Activated CD4-positive, alpha-beta T cell treated with anti-CD3 and anti-CD28 coated beads, Interleukin-2, amount 10 ng/mL, durations not matched to agents 24 days and 14 days (primary cell): ENCODE measurements around the gene STPG4. TPM values are rescaled to one million over a fixed set of nuclear protein-coding genes. Genes with fewer than 3 reads are reported as not detected.
"Not testable (repeated sequence)": the region's sequence is repeated elsewhere in the genome, so short reads cannot be mapped to it uniquely, and the experiment has no call there.

ENCODE experiments used
- DNase-seq: peaks from one replicate; pipeline ENCODE4 v3.0.0; 2022
- H3K27ac Mint-ChIP-seq: one replicate; pipeline ENCODE4 v1.8.0; 2022; ENCODE audit warnings: mild to moderate bottlenecking, mixed read lengths
- H3K27me3 Mint-ChIP-seq: one replicate; pipeline ENCODE4 v1.8.0; 2022; ENCODE audit warnings: mixed read lengths
- H3K36me3 Mint-ChIP-seq: one replicate; pipeline ENCODE4 v1.8.0; 2022; ENCODE audit warnings: low read depth, mild to moderate bottlenecking, mixed read lengths
- H3K4me1 Mint-ChIP-seq: one replicate; pipeline ENCODE4 v1.8.0; 2021; ENCODE audit warnings: mixed read lengths
- H3K4me3 Mint-ChIP-seq: one replicate; pipeline ENCODE4 v1.8.0; 2022; ENCODE audit warnings: mild to moderate bottlenecking, moderate library complexity, mixed read lengths
- H3K9me3 Mint-ChIP-seq: one replicate; pipeline ENCODE4 v1.8.0; 2021; ENCODE audit warnings: mixed read lengths
- intact Hi-C: fragments of 100-400 bp; cut with micrococcal nuclease; formaldehyde crosslinking; loops from one replicate; pipeline ENCODE4 v1.15.1; 2023
- total RNA-seq: library from RNA; stranded (reverse); gene quantifications from 2 replicates; pipeline ENCODE4 v1.2.3, GENCODE V29; 2022

Gene STPG4
- total RNA-seq, 1 donor from 2014 or later = 0.16 TPM

DNA sequence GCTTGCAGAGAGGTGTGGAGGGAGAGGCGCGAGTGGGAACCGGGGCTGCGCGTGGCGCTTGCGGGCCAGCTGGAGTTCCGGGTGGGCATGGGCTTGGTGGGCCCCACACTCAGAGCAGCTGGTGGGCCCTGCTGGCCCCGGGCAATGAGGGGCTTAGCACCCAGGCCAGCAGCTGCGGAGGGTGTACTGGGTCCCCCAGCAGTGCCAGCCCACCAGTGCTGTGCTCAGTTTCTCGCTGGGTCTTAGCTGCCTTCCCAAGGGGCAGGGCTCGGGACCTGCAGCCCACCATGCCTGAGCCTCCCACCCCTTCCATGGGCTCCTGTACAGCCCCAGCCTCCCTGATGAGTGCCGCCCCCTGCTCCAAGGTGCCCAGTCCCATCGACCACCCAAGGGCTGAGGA is 55.4 kb downstream of the STPG4 start:
- H3K36me3 Mint-ChIP-seq, H3K27me3 Mint-ChIP-seq, H3K9me3 Mint-ChIP-seq, H3K4me1 Mint-ChIP-seq, DNase-seq, H3K27ac Mint-ChIP-seq, H3K4me3 Mint-ChIP-seq, intact Hi-C loops: not testable (repeated sequence)

- Mint-ChIP-seq H3K4me1 (no peaks in the 10 kb centered on the region), H3K36me3 (no peaks in the 10 kb centered on the region), H3K27ac (no peak overlapping the region), H3K9me3 (no peaks in the 10 kb centered on the region), H3K27me3 (no peaks in the 10 kb centered on the region), H3K4me3 (no peak overlapping the region)
- intact Hi-C loops = no loop called here
- no peak for DNase-seq
Observed at GRCh38 chr2:47098953-47099352, 56.2 kb downstream of the STPG4 start.

DNA sequence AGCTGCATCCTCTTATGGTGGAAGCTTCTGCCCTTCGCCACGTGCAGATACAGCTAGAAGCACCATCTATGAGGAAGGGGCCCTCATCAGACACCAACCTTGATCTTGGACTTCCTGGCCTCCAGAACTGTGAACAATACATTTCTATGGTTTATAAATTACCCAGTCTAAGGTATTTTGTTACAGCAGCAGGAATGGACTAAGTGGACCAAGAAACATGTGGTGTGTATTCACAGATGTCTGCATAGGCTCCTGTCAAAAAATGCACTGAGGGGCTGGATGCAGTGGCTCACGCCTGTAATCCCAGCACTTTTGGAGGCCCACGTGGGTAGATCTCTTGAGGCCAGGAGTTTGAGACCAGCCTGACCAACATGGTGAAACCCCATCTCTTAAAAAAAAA is 57.5 kb downstream of the STPG4 start:
- H3K27ac Mint-ChIP-seq = no peak overlapping the region
- intact Hi-C loops = no loop called here
- H3K4me1 Mint-ChIP-seq = no peaks in the 10 kb centered on the region
- DNase-seq = no peak
- no peaks in the 10 kb centered on the region for H3K36me3 Mint-ChIP-seq
- no peaks in the 10 kb centered on the region for H3K27me3 Mint-ChIP-seq
- no peaks in the 10 kb centered on the region for H3K9me3 Mint-ChIP-seq
- no peak overlapping the region for H3K4me3 Mint-ChIP-seq

DNA sequence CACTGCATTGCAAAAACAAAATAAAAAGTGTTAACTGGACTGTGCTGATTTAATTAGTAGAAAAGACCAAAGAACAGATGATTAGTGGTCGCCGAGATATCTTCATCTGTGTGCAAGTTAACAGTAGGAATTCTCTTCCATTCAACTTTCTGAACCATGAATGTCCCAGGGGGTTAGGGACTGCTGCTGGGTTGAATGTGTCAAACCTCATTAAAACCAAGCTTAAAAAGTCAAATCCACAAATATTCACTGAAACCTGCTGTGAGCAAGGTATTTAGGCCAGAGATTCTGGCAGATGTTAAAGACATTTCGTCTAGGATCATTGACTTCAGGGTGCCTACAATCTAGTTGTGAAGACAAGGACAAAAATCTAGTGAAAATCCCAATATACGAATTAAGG is 58.7 kb downstream of the STPG4 start:
- Mint-ChIP-seq H3K27me3 (no peaks in the 10 kb centered on the region), H3K4me1 (no peaks in the 10 kb centered on the region), H3K36me3 (no peaks in the 10 kb centered on the region), H3K9me3 (no peaks in the 10 kb centered on the region), H3K27ac (no peak overlapping the region), H3K4me3 (no peak overlapping the region)
- intact Hi-C loops = no loop called here
- DNase-seq = no peak

DNA sequence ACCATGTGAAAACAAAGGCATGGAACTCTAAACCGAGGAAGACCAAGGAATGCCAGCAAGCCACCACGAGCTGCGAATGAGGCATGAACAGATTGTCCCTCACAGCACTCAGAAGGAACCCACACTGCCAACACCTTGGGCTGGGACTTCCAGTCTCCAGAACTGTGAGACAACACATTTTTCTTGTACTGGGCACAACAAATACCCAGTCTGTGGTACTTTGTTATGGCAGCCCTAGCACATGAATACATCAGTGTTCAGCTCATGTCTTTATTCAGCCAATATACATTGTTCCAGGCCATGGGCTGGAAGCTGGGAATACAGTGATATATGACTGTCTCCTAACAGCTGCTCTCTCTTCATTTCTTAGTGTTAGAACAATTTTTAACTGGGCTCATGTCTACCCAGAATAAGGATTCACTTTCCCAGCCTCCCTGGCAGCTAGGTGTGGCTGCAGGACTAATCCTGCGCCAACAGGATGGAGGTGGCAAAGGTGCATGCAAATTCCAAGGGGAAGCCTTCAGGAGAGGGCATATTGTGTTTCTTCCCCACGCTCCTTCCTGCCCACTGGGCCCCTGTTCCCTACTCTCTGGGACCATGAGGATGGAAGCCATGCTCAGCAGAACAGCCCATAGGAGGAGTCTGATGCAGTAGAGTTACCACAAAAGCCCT is 59.6 kb downstream of the STPG4 start:
- Mint-ChIP-seq H3K27ac (no peak overlapping the region), H3K27me3 (peaks cover 3% of the 10 kb centered on the region), H3K4me1 (no peaks in the 10 kb centered on the region), H3K9me3 (no peaks in the 10 kb centered on the region), H3K36me3 (no peaks in the 10 kb centered on the region), H3K4me3 (no peak overlapping the region)
- intact Hi-C loops = no loop called here
- no peak for DNase-seq

DNA sequence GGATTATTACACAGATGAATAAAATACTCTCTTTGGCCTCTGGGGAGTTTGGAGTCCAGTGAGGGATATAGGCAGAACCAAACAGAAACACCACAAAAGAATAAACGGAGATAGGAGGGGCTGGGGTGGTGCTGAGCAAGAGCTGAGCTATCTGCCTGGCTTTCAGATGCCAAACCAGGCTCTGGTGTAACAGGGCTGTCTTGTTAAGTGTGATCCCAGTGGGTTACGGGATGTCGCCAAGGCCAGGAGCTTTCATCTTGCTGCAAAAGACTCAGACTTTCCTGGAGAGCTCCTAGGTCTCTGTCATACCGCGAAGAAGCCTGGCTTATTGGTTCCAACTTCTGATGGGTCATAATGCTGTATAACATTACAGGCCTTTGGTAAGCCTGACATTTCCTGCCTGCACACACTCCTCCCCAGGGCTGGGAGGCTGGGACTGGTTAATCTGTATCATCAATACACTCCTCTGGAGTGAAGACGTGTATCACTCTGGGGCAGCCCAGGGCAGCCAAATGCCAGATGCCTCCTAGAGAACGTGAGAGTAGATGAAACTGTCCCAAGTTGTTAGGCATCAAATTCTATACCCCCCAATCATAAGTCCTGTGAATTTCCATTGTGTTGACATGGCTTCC is 60.5 kb downstream of the STPG4 start:
- intact Hi-C loops = no loop called here
- Mint-ChIP-seq H3K4me3 (no peak overlapping the region), H3K4me1 (no peaks in the 10 kb centered on the region), H3K27ac (no peak overlapping the region), H3K27me3 (peaks cover 6% of the 10 kb centered on the region), H3K9me3 (no peaks in the 10 kb centered on the region), H3K36me3 (no peaks in the 10 kb centered on the region)
- DNase-seq = no peak

DNA sequence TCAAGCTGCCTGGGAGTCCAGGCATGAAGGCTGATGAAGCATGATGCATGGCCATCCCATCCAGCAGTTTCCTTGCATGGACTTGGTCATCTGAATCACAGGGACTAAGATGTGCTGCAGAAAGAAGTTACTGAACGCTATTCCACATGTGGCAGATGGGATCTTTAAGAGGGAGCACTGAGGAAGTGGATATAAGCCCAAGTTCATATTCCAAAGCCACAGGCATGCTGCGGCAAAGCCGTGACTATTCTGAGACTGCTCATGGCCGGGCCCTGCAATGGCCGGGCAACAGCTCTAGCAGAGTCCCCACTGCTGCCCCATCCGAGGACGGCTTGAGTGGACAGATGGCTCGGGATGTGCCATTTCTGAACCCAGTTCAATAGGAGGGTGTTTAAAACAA is 61.5 kb downstream of the STPG4 start:
- Mint-ChIP-seq H3K4me3 (no peak overlapping the region), H3K9me3 (no peaks in the 10 kb centered on the region), H3K36me3 (no peaks in the 10 kb centered on the region), H3K27ac (no peak overlapping the region), H3K4me1 (no peaks in the 10 kb centered on the region), H3K27me3 (peaks cover 6% of the 10 kb centered on the region)
- DNase-seq = no peak
- intact Hi-C loops = no loop called here

DNA sequence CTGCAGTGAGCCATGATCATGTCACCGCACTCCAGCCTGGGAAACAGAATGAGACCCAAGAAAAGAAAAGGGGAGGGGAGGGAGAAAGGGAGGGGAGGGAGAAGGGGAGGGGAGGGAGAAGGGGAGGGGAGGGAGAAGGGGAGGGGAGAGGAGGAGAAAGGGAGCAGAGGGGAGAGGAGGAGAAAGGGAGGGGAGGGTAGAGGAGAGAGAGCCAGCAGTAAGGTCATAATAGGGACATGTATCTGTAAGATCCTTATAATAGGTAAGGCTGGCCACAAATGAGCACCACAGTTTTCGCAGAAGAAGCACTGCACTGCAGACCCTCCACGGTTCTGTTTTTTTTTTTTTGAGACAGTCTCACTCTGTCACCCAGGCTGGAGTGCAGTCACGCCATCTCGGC is 62.6 kb downstream of the STPG4 start:
- Mint-ChIP-seq H3K27ac (no peak overlapping the region), H3K4me1 (no peaks in the 10 kb centered on the region), H3K36me3 (no peaks in the 10 kb centered on the region), H3K4me3 (no peak overlapping the region), H3K27me3 (peaks cover 6% of the 10 kb centered on the region), H3K9me3 (no peaks in the 10 kb centered on the region)
- intact Hi-C loops = no loop called here
- no peak for DNase-seq

GRCh38 chr2:47091118-47091517 is 64.0 kb downstream of the STPG4 start:
- DNase-seq = no peak
- H3K4me3 Mint-ChIP-seq = no peak overlapping the region
- H3K36me3 Mint-ChIP-seq = no peaks in the 10 kb centered on the region
- H3K9me3 Mint-ChIP-seq = no peaks in the 10 kb centered on the region
- peaks cover under 1% of the 10 kb centered on the region for H3K4me1 Mint-ChIP-seq
- peaks cover 6% of the 10 kb centered on the region for H3K27me3 Mint-ChIP-seq
- intact Hi-C loops = no loop called here
- no peak overlapping the region for H3K27ac Mint-ChIP-seq

- intact Hi-C loops = no loop called here
- peaks cover 3% of the 10 kb centered on the region for H3K4me1 Mint-ChIP-seq
- DNase-seq = no peak
- no peaks in the 10 kb centered on the region for H3K36me3 Mint-ChIP-seq
- H3K9me3 Mint-ChIP-seq = no peaks in the 10 kb centered on the region
- no peak overlapping the region for H3K27ac Mint-ChIP-seq
- no peak overlapping the region for H3K4me3 Mint-ChIP-seq
- H3K27me3 Mint-ChIP-seq = peaks cover 6% of the 10 kb centered on the region
Observed at GRCh38 chr2:47089083-47089464, 66.0 kb downstream of the STPG4 start.

GRCh38 chr2:47088371-47089082 is 66.6 kb downstream of the STPG4 start:
- intact Hi-C loops = no loop called here
- H3K27me3 Mint-ChIP-seq = peaks cover 6% of the 10 kb centered on the region

DNA sequence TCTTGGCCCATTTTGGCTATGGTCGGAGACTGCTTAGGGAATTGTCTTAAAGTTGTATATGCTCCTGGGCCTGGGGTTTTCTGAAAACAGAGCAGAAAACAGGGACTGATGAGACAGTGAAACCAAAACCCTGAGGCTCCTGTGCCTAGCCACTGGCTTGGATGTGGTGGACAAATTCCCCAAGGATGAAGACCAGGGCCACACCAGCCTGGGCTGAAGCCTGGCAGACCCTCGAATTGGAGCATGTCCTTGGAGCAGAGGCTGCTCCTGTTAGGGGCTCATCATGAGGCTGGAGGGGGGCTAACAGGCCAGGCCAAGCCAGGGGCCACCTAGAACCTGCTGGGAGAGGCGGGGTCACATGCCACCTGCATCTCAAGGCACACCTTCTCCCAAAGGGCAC is 68.1 kb downstream of the STPG4 start:
- intact Hi-C loops = no loop called here
- Mint-ChIP-seq H3K27me3 (peaks cover 6% of the 10 kb centered on the region), H3K36me3 (no peaks in the 10 kb centered on the region), H3K27ac (no peak overlapping the region), H3K4me1 (peaks cover 3% of the 10 kb centered on the region), H3K9me3 (no peaks in the 10 kb centered on the region), H3K4me3 (no peak overlapping the region)
- no peak for DNase-seq

More at GRCh38 chr2:47088371-47089082, 66.6 kb downstream of the STPG4 start:
- DNase-seq = no peak
- Mint-ChIP-seq H3K27ac (no peak overlapping the region), H3K4me3 (no peak overlapping the region), H3K36me3 (no peaks in the 10 kb centered on the region), H3K4me1 (peaks cover 3% of the 10 kb centered on the region), H3K9me3 (no peaks in the 10 kb centered on the region)

DNA sequence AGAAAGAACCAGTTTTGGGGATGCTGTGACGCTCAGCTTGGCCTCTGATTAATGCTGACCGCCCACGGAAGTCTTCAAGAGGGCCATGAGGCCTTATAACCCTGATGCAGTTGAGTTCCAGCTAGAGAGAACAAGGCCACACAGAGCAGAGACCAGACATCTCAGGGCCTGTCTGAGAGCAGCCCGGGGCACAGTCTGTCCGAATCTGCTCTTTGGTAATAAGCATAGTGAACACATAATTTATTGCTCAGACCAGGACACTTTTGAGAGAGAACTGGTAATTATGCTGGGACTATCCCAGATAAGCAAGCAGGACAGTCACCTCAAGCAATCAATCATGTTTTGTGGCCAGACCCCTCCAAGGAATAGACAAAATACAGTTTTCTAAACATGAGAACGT is 68.5 kb downstream of the STPG4 start:
- no peak overlapping the region for H3K27ac Mint-ChIP-seq
- H3K4me1 Mint-ChIP-seq = peaks cover 3% of the 10 kb centered on the region
- no peaks in the 10 kb centered on the region for H3K36me3 Mint-ChIP-seq
- no peak overlapping the region for H3K4me3 Mint-ChIP-seq
- intact Hi-C loops = no loop called here
- H3K9me3 Mint-ChIP-seq = no peaks in the 10 kb centered on the region
- no peak for DNase-seq
- peaks cover 6% of the 10 kb centered on the region for H3K27me3 Mint-ChIP-seq

GRCh38 chr2:47086054-47086471 is 69.0 kb downstream of the STPG4 start:
- Mint-ChIP-seq H3K4me1 (peaks cover 3% of the 10 kb centered on the region), H3K4me3 (no peak overlapping the region), H3K36me3 (no peaks in the 10 kb centered on the region), H3K9me3 (no peaks in the 10 kb centered on the region), H3K27ac (no peak overlapping the region), H3K27me3 (peaks cover 6% of the 10 kb centered on the region)
- intact Hi-C loops = no loop called here
- no peak for DNase-seq
